Liver (tissue), 9 donors: ENCODE measurements around the gene MGAT4A. TPM values are rescaled to one million over a fixed set of nuclear protein-coding genes. Genes with fewer than 3 reads are reported as not detected.

Experiments
- DNase-seq: peaks from one replicate; pipeline ENCODE4 v3.0.0-alpha.2; 2017; ENCODE audit warnings: low spot score
- H3K27ac ChIP-seq, 2 donors: one replicate each; pipeline ENCODE4 v1.7.0; 2013; ENCODE audit warnings: inconsistent platforms in 2 of 2, low read length in 2 of 2, control low read depth in 1 of 2, low read depth in 1 of 2, mild to moderate bottlenecking in 1 of 2
- H3K27me3 ChIP-seq, 4 donors: one replicate each; pipeline versions ENCODE4 v1.6.1 to v1.7.0; 2013; ENCODE audit warnings: low read length in 3 of 4, inconsistent platforms in 1 of 4, mild to moderate bottlenecking in 1 of 4, moderate library complexity in 1 of 4; ENCODE audit not compliant: control insufficient read depth in 4 of 4, insufficient read depth in 4 of 4
- H3K36me3 ChIP-seq, 4 donors: one replicate each; pipeline versions ENCODE4 v1.6.1 to v1.7.0; 2013; ENCODE audit warnings: low read length in 3 of 4, mild to moderate bottlenecking in 3 of 4, low read depth in 1 of 4, moderate library complexity in 1 of 4; ENCODE audit not compliant: control insufficient read depth in 4 of 4, insufficient read depth in 3 of 4
- H3K4me1 ChIP-seq, 4 donors: one replicate each; pipeline versions ENCODE4 v1.6.1 to v1.7.0; 2013; ENCODE audit warnings: low read length in 3 of 4, mild to moderate bottlenecking in 3 of 4, moderate library complexity in 1 of 4; ENCODE audit not compliant: control insufficient read depth in 4 of 4, insufficient read depth in 4 of 4
- H3K4me3 ChIP-seq, 3 donors: one replicate each; pipeline versions ENCODE4 v1.6.1 to v1.7.0; 2013; ENCODE audit warnings: low read length in 3 of 3, control low read depth in 1 of 3, low read depth in 1 of 3, mild to moderate bottlenecking in 1 of 3
- H3K9ac ChIP-seq, 2 donors: one replicate each; pipeline ENCODE4 v1.7.0; 2013; ENCODE audit warnings: low read length in 2 of 2, mild to moderate bottlenecking in 2 of 2, moderate library complexity in 2 of 2, control low read depth in 1 of 2, low read depth in 1 of 2
- H3K9me3 ChIP-seq, 4 donors: one replicate each; pipeline versions ENCODE4 v1.6.1 to v1.7.0; 2013; ENCODE audit warnings: low read length in 3 of 4; ENCODE audit not compliant: control insufficient read depth in 4 of 4
- ATF3 ChIP-seq: IDR thresholded peaks from 2 replicates; pipeline ENCODE4 v1.6.1; 2016; ENCODE audit warnings: antibody characterized with exemption
- CTCF ChIP-seq: fragments of 150-350 bp; IDR thresholded peaks from 2 replicates; pipeline ENCODE4 v1.5.1; 2017; ENCODE audit warnings: improper control_type of control experiment, low read depth, low read length; ENCODE audit not compliant: missing input control
- EGR1 ChIP-seq, 2 donors: IDR thresholded peaks; 2 replicates each; pipeline ENCODE4 v1.6.1; 2016 to 2018; ENCODE audit warnings: antibody characterized with exemption in 2 of 2, low read depth in 2 of 2
- FOXA2 ChIP-seq: IDR thresholded peaks from 2 replicates; pipeline ENCODE4 v1.6.1; 2016; ENCODE audit warnings: antibody characterized with exemption
- GABPA ChIP-seq, 2 donors: IDR thresholded peaks in 1 of 2; conservative IDR thresholded peaks in 1 of 2; 2 replicates each; pipeline ENCODE4 v1.6.1; 2016; ENCODE audit warnings: antibody characterized with exemption in 2 of 2, mild to moderate bottlenecking in 1 of 2, moderate library complexity in 1 of 2
- HNF4G ChIP-seq: IDR thresholded peaks from 2 replicates; pipeline ENCODE4 v1.6.1; 2016; ENCODE audit warnings: antibody characterized with exemption
- REST ChIP-seq: IDR thresholded peaks from 2 replicates; pipeline ENCODE4 v1.6.1; 2016; ENCODE audit warnings: antibody characterized with exemption, mild to moderate bottlenecking
- RXRA ChIP-seq, 2 donors: IDR thresholded peaks; 2 replicates each; pipeline ENCODE4 v1.6.1; 2017 to 2018; ENCODE audit warnings: antibody characterized with exemption in 2 of 2, mild to moderate bottlenecking in 1 of 2
- SP1 ChIP-seq: IDR thresholded peaks from 2 replicates; pipeline ENCODE4 v1.6.1; 2018; ENCODE audit warnings: antibody characterized with exemption, mild to moderate bottlenecking
- ZBTB33 ChIP-seq: IDR thresholded peaks from 2 replicates; pipeline ENCODE4 v1.6.1; 2016; ENCODE audit warnings: antibody characterized with exemption
- WGBS: extraction: QIAGEN DNeasy Blood & Tissue Kit; methylation state at CpG from one replicate; pipeline ENCODE4 v1.1.7; 2013; 5-methylcytosine and 5-hydroxymethylcytosine counted together
- polyA plus RNA-seq, 2 donors: library from polyadenylated mRNA; stranded (reverse) in 1 of 2; unstranded in 1 of 2; fragments of 200-250 nt in 1 of 2; fragments of >200 nt in 1 of 2; fragmentation: Nextera tagmentation in 1 of 2; extraction: Ambion mirVana in 1 of 2; gene quantifications; one replicate each; pipeline versions ENCODE4 v1.2.1 to v1.2.3, GENCODE V29; 2013 to 2015
- total RNA-seq, 2 donors: library from RNA; depleted of rRNA; stranded (reverse); fragments of >200 nt; gene quantifications; one replicate each; pipeline ENCODE4 v1.2.3, GENCODE V29; 2014
- donor health status: healthy.
- donor health status: healthy.
- donor health status: healthy.
- donor health status: healthy.
- donor health status: healthy.

Gene MGAT4A
- total and polyA plus RNA-seq, 4 donors, result 2.7 to 17.3 (median 5.4) TPM

GRCh38 chr2:98703738-98704137, 27.2 kb downstream of the MGAT4A start:
- Histone ChIP-seq H3K9me3 (no peaks in the 10 kb centered on the region), H3K36me3 (no peaks in the 10 kb centered on the region), H3K4me3 (no peak overlapping the region), H3K27me3 (no peaks in the 10 kb centered on the region), H3K27ac (no peak overlapping the region), H3K4me1 (peaks cover 17 to 47% (median 40%) of the 10 kb centered on the region in 4 donors), H3K9ac (no peak overlapping the region)
- TF ChIP-seq ZBTB33 (no peak), ATF3 (no peak), FOXA2 (no peak), EGR1 (IDR thresholded peaks at IDR 0.05; ENCODE audit: low read depth in 2 of 2) (no peak), SP1 (no peak), GABPA (IDR thresholded peaks at IDR 0.05 in 1 of 2, conservative IDR thresholded peaks at IDR 0.05 in 1 of 2) (no peak), CTCF (no peak)
- no peak for DNase-seq
- 86% methylated on average over 5 of the region's 5 CpGs for WGBS

GRCh38 chr2:98702858-98703620, 27.9 kb downstream of the MGAT4A start:
- H3K36me3 ChIP-seq, result no peaks in the 10 kb centered on the region
- H3K9me3 ChIP-seq, result no peaks in the 10 kb centered on the region
- peaks cover 17 to 43% (median 40%) of the 10 kb centered on the region in 4 donors for H3K4me1 ChIP-seq
- H3K9ac ChIP-seq, result peak overlapping the region in 1 of 2 donors; percentile 36
- TF ChIP-seq RXRA (IDR thresholded peaks at IDR 0.05) (no peak), FOXA2 (no peak), GABPA (IDR thresholded peaks at IDR 0.05 in 1 of 2, conservative IDR thresholded peaks at IDR 0.05 in 1 of 2) (no peak), HNF4G (no peak), REST (no peak)
- no peak for DNase-seq
- H3K27me3 ChIP-seq, result no peaks in the 10 kb centered on the region
- H3K27ac ChIP-seq, result peak overlapping the region in 1 of 2 donors; percentile 52
- no peak overlapping the region for H3K4me3 ChIP-seq
- WGBS, result 78% methylated on average over 6 of the region's 6 CpGs
